ENCODE measurements around the gene PIK3CD. TPM values are rescaled to one million over a fixed set of nuclear protein-coding genes. Genes with fewer than 3 reads are reported as not detected.

The PIK3CD gene
- polyA plus RNA-seq, 1 of the 3 experiments (the other 2 are of a cell fraction), result 6.0 TPM

- DNase-seq, result no peak
- WGBS (ENCODE audit: low lambda C conversion rate), result 53% methylated on average over 6 of the region's 6 CpGs
Measured at GRCh38 chr1:9639227-9639626, 12.3 kb upstream of the PIK3CD start.

More at GRCh38 chr1:9639227-9639626, 12.3 kb upstream of the PIK3CD start:
- CTCF ChIA-PET, result interaction anchor here (1.8 kb wide), 1 partner anchor 12 kb away, joined by 9 read pairs; no protein-coding TSS in a partner anchor
- Histone ChIP-seq H3K79me2 (ENCODE audit: insufficient read depth) (no peaks in the 10 kb centered on the region), H3K9me2 (no peaks in the 10 kb centered on the region), H3F3A (replicated peaks; ENCODE audit: insufficient read depth) (no peaks in the 10 kb centered on the region), H3K9ac (no peak overlapping the region), H3K27me3 (ENCODE audit: insufficient read depth) (no peaks in the 10 kb centered on the region), H3K36me3 (replicated peaks in 1 of 2; ENCODE audit: control insufficient read depth in 1 of 2, insufficient read depth in 2 of 2, low read length in 1 of 2) (no peaks in the 10 kb centered on the region), H2AFZ (ENCODE audit: low read depth) (no peak overlapping the region), H3K4me2 (no peak overlapping the region), H3K4me1 (ENCODE audit: control insufficient read depth in 1 of 2, insufficient read depth in 2 of 2, low read depth in 1 of 2, low read length in 1 of 2) (no peaks in the 10 kb centered on the region), H4K20me1 (ENCODE audit: insufficient read depth) (no peaks in the 10 kb centered on the region), H3K4me3 (ENCODE audit: low read depth in 2 of 2, low read length in 1 of 2) (no peak overlapping the region), H3K9me3 (no peaks in the 10 kb centered on the region), H3K27ac (ENCODE audit: low read depth in 2 of 2, low read length in 1 of 2) (no peak overlapping the region)
- TF ChIP-seq GATA2 (CRISPR knock-in tag; IDR thresholded peaks at IDR 0.05) (no peak), USF1 (IDR thresholded peaks at IDR 0.05; ENCODE audit: borderline replicate concordance, low read depth) (no peak), EZH2phosphoT487 (IDR thresholded peaks at IDR 0.05; ENCODE audit: borderline replicate concordance, low read depth) (no peak), TAF1 (IDR thresholded peaks at IDR 0.05; ENCODE audit: borderline replicate concordance, low read depth, low read length) (no peak), ELF1 (IDR thresholded peaks at IDR 0.05) (no peak), CHD2 (IDR thresholded peaks at IDR 0.05; ENCODE audit: low read length, partially characterized antibody) (no peak), PBX3 (IDR thresholded peaks at IDR 0.05) (no peak), FOXJ3 (CRISPR knock-in tag; IDR thresholded peaks at IDR 0.05) (no peak), YY1 (IDR thresholded peaks at IDR 0.05; ENCODE audit: low read depth) (no peak), MAX (IDR thresholded peaks at IDR 0.05; ENCODE audit: low read depth) (no peak), RFX5 (IDR thresholded peaks at IDR 0.05; ENCODE audit: low read length) (no peak), NRF1 (IDR thresholded peaks at IDR 0.05; ENCODE audit: low read depth, low read length) (no peak), EP300 (IDR thresholded peaks at IDR 0.05; ENCODE audit: borderline replicate concordance in 1 of 2, low read depth in 1 of 2, low read length in 1 of 2) (no peak), RCOR1 (IDR thresholded peaks at IDR 0.05; ENCODE audit: low read length) (no peak)
- TF ChIP-seq, protein P1, sequence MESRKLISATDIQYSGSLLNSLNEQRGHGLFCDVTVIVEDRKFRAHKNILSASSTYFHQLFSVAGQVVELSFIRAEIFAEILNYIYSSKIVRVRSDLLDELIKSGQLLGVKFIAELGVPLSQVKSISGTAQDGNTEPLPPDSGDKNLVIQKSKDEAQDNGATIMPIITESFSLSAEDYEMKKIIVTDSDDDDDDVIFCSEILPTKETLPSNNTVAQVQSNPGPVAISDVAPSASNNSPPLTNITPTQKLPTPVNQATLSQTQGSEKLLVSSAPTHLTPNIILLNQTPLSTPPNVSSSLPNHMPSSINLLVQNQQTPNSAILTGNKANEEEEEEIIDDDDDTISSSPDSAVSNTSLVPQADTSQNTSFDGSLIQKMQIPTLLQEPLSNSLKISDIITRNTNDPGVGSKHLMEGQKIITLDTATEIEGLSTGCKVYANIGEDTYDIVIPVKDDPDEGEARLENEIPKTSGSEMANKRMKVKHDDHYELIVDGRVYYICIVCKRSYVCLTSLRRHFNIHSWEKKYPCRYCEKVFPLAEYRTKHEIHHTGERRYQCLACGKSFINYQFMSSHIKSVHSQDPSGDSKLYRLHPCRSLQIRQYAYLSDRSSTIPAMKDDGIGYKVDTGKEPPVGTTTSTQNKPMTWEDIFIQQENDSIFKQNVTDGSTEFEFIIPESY (IDR thresholded peaks at IDR 0.05; ENCODE audit: borderline replicate concordance, low read depth), result no peak
- POLR2A ChIA-PET, result no interaction called here

Data from SK-N-SH (cell line).